ENCODE measurements around the gene RMDN3.

RMDN3 gene

GRCh38 chr15:40762919-40763800 is 8.1 kb upstream of the RMDN3 start:
- no peaks in the 10 kb centered on the region for H3K9me3 ChIP-seq (ENCODE audit: control insufficient read depth, insufficient read depth, low read length)
- peaks cover 36% of the 10 kb centered on the region for H3K36me3 ChIP-seq (ENCODE audit: control insufficient read depth, low read length)
- peak overlapping the region; percentile 90 for H3K27ac ChIP-seq (ENCODE audit: low read depth, low read length)
- H4K20me1 ChIP-seq (ENCODE audit: control insufficient read depth, insufficient read depth, low read depth, low read length) = no peaks in the 10 kb centered on the region
- peaks cover 78% of the 10 kb centered on the region for H3K4me1 ChIP-seq (ENCODE audit: control insufficient read depth, low read length)
- H3K4me3 ChIP-seq (ENCODE audit: low read length) = peak overlapping the region; percentile 78
- peak overlapping the region; percentile 90 for H3K4me2 ChIP-seq (ENCODE audit: low read length)
- H3F3A ChIP-seq (ENCODE audit: control insufficient read depth, insufficient read depth) = peaks cover 34% of the 10 kb centered on the region
- TF ChIP-seq EZH2phosphoT487 (IDR thresholded peaks at IDR 0.05; ENCODE audit: borderline replicate concordance, low read length) (no peak), CTCF (IDR thresholded peaks at IDR 0.05; ENCODE audit: low read depth, low read length, poor library complexity, severe bottlenecking) (no peak)
- no peaks in the 10 kb centered on the region for H3K27me3 ChIP-seq (ENCODE audit: control insufficient read depth, low read length)
- H3K79me2 ChIP-seq (ENCODE audit: control insufficient read depth, low read length) = peaks cover 40% of the 10 kb centered on the region
- H3K9me2 ChIP-seq (replicated peaks; ENCODE audit: control insufficient read depth, low read length) = no peaks in the 10 kb centered on the region

GRCh38 chr15:40759961-40760360 is 4.9 kb upstream of the RMDN3 start:
- H3K4me2 ChIP-seq (ENCODE audit: low read length) = peak overlapping the region; percentile 2; the same call in 1 of the 2 replicates
- TF ChIP-seq EZH2phosphoT487 (IDR thresholded peaks at IDR 0.05; ENCODE audit: borderline replicate concordance, low read length) = no peak
- TF ChIP-seq CTCF (IDR thresholded peaks at IDR 0.05; ENCODE audit: low read depth, low read length, poor library complexity, severe bottlenecking) = no peak
- H3K79me2 ChIP-seq (ENCODE audit: control insufficient read depth, low read length) = peaks cover 11% of the 10 kb centered on the region
- no peaks in the 10 kb centered on the region for H4K20me1 ChIP-seq (ENCODE audit: control insufficient read depth, insufficient read depth, low read depth, low read length)
- peaks cover 6% of the 10 kb centered on the region for H3K36me3 ChIP-seq (ENCODE audit: control insufficient read depth, low read length)
- H3K27me3 ChIP-seq (ENCODE audit: control insufficient read depth, low read length) = no peaks in the 10 kb centered on the region
- H3K4me1 ChIP-seq (ENCODE audit: control insufficient read depth, low read length) = peaks cover 73% of the 10 kb centered on the region
- no peak overlapping the region for H3K27ac ChIP-seq (ENCODE audit: low read depth, low read length)
- H3F3A ChIP-seq (ENCODE audit: control insufficient read depth, insufficient read depth) = peaks cover 30% of the 10 kb centered on the region
- H3K9me3 ChIP-seq (ENCODE audit: control insufficient read depth, insufficient read depth, low read length) = no peaks in the 10 kb centered on the region
- H3K9me2 ChIP-seq (replicated peaks; ENCODE audit: control insufficient read depth, low read length) = no peaks in the 10 kb centered on the region
- no peak overlapping the region for H3K4me3 ChIP-seq (ENCODE audit: low read length)

- Histone ChIP-seq H3K4me1 (ENCODE audit: control insufficient read depth, low read length) (peaks cover 74% of the 10 kb centered on the region), H4K20me1 (ENCODE audit: control insufficient read depth, insufficient read depth, low read depth, low read length) (no peaks in the 10 kb centered on the region)
These were observed 1.9 kb upstream of the RMDN3 start for GRCh38 chr15:40756938-40757337.

More at GRCh38 chr15:40756938-40757337, 1.9 kb upstream of the RMDN3 start:
- Histone ChIP-seq H3K4me2 (ENCODE audit: low read length) (peak overlapping the region; percentile 40), H3K27me3 (ENCODE audit: control insufficient read depth, low read length) (no peaks in the 10 kb centered on the region), H3K79me2 (ENCODE audit: control insufficient read depth, low read length) (peaks cover 31% of the 10 kb centered on the region), H3K4me3 (ENCODE audit: low read length) (0 out of 2 replicates have a peak overlapping the region, but pooled peaks have one; percentile 19), H3K9me3 (ENCODE audit: control insufficient read depth, insufficient read depth, low read length) (no peaks in the 10 kb centered on the region), H3K36me3 (ENCODE audit: control insufficient read depth, low read length) (peaks cover 23% of the 10 kb centered on the region), H3K9me2 (replicated peaks; ENCODE audit: control insufficient read depth, low read length) (no peaks in the 10 kb centered on the region), H3F3A (ENCODE audit: control insufficient read depth, insufficient read depth) (peaks cover 21% of the 10 kb centered on the region), H3K27ac (ENCODE audit: low read depth, low read length) (0 out of 2 replicates have a peak overlapping the region, but pooled peaks have one; percentile 8)
- TF ChIP-seq EZH2phosphoT487 (IDR thresholded peaks at IDR 0.05; ENCODE audit: borderline replicate concordance, low read length) (no peak), CTCF (IDR thresholded peaks at IDR 0.05; ENCODE audit: low read depth, low read length, poor library complexity, severe bottlenecking) (no peak)
